Lung (tissue), 12 donors: ENCODE measurements around the gene MAPK7. TPM values are rescaled to one million over a fixed set of nuclear protein-coding genes. Genes with fewer than 3 reads are reported as not detected.

Source experiments
- ATAC-seq: fragments of 200-7000 bp; cut with Tn5 transposase; one replicate; pipeline ENCODE4 v1.9.1; 2020; ENCODE audit warnings: moderate number of reproducible peaks; ENCODE audit not compliant: insufficient read depth, low FRiP score
- DNase-seq, 3 donors: peaks; one replicate each; pipeline ENCODE4 v3.0.0-alpha.2; 2013 to 2017
- H3K27ac ChIP-seq, 2 donors: one replicate each; pipeline ENCODE4 v1.5.1; 2013; ENCODE audit warnings: mild to moderate bottlenecking in 2 of 2, moderate library complexity in 2 of 2, control low read depth in 1 of 2, inconsistent platforms in 1 of 2, low read depth in 1 of 2, low read length in 1 of 2
- H3K27me3 ChIP-seq, 3 donors: one replicate each; pipeline ENCODE4 v1.5.1; 2013; ENCODE audit warnings: low read length in 2 of 3; ENCODE audit not compliant: control insufficient read depth in 3 of 3, insufficient read depth in 3 of 3
- H3K36me3 ChIP-seq, 4 donors: one replicate each; pipeline ENCODE4 v1.5.1; 2013; ENCODE audit warnings: low read length in 4 of 4, mild to moderate bottlenecking in 1 of 4, moderate library complexity in 1 of 4; ENCODE audit not compliant: control insufficient read depth in 4 of 4, insufficient read depth in 4 of 4
- H3K4me1 ChIP-seq, 5 donors: one replicate each; pipeline ENCODE4 v1.5.1; 2013; ENCODE audit warnings: low read length in 5 of 5, mild to moderate bottlenecking in 2 of 5, moderate library complexity in 1 of 5; ENCODE audit not compliant: control insufficient read depth in 5 of 5, insufficient read depth in 5 of 5
- H3K4me3 ChIP-seq: one replicate; pipeline ENCODE4 v1.5.1; 2013; ENCODE audit warnings: mild to moderate bottlenecking, control low read depth, moderate library complexity
- H3K9ac ChIP-seq, 2 donors: one replicate each; pipeline ENCODE4 v1.5.1; 2013; ENCODE audit warnings: low read length in 2 of 2, control low read depth in 1 of 2; ENCODE audit not compliant: insufficient read depth in 1 of 2
- H3K9me3 ChIP-seq, 4 donors: one replicate each; pipeline ENCODE4 v1.5.1; 2013; ENCODE audit warnings: low read length in 3 of 4, mild to moderate bottlenecking in 1 of 4, moderate library complexity in 1 of 4; ENCODE audit not compliant: control insufficient read depth in 4 of 4, insufficient read depth in 3 of 4
- WGBS, 2 donors: extraction: QIAGEN DNeasy Blood & Tissue Kit; methylation state at CpG; one replicate each; pipeline ENCODE4 v1.1.7; 2013; 5-methylcytosine and 5-hydroxymethylcytosine counted together
- polyA plus RNA-seq, 2 donors: library from polyadenylated mRNA; stranded (reverse); fragments of 200-250 nt; gene quantifications; one replicate each; pipeline ENCODE4 v1.2.1, GENCODE V29; 2013
- total RNA-seq, 2 donors: library from RNA; depleted of rRNA in 1 of 2; stranded (reverse); fragments of >200 nt in 1 of 2; gene quantifications; one replicate each; pipeline ENCODE4 v1.2.1, GENCODE V29; 2014 to 2021
- TF ChIP-seq, protein P1 (sequence below): IDR thresholded peaks from 2 replicates; pipeline ENCODE4 v1.5.1; 2012; ENCODE audit warnings: mild to moderate bottlenecking; ENCODE audit errors: control extremely low read depth, extremely low read depth
- donor health status: control.
- donor health status: control.
- donor health status: Bipolar disorder and iron deficiency.
- donor health status: healthy.
- donor health status: DM: yes; HTN: yes; CAD: no.

Gene MAPK7
- total and polyA plus RNA-seq, 4 donors: 13.7 to 45.7 (median 22.8) TPM

DNA sequence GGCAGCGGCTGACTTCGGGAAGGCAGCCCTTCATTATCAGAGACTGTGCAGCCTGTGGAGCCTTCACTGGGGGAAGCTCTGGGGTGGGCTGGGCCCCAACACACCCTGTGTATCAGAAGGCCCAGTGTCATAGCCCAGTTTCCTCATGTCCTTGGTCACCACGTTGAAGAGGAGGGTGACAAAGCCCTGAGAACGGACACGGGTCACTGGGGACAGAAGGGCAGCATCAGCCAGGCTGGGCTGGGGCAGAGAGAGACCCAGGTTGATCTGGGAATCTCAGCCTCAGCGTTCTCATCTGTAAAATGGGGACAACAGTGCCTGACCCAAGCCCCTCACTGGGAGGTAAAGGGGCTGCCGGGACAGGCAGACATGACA is 35.1 kb upstream of the MAPK7 start:
- peak in 1 of 3 donors; percentile 11 for DNase-seq
- H3K4me3 ChIP-seq: no peak overlapping the region
- H3K9ac ChIP-seq: no peak overlapping the region
- TF ChIP-seq, protein P1, sequence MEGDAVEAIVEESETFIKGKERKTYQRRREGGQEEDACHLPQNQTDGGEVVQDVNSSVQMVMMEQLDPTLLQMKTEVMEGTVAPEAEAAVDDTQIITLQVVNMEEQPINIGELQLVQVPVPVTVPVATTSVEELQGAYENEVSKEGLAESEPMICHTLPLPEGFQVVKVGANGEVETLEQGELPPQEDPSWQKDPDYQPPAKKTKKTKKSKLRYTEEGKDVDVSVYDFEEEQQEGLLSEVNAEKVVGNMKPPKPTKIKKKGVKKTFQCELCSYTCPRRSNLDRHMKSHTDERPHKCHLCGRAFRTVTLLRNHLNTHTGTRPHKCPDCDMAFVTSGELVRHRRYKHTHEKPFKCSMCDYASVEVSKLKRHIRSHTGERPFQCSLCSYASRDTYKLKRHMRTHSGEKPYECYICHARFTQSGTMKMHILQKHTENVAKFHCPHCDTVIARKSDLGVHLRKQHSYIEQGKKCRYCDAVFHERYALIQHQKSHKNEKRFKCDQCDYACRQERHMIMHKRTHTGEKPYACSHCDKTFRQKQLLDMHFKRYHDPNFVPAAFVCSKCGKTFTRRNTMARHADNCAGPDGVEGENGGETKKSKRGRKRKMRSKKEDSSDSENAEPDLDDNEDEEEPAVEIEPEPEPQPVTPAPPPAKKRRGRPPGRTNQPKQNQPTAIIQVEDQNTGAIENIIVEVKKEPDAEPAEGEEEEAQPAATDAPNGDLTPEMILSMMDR: no peak
- no peak for ATAC-seq
- H3K4me1 ChIP-seq: peaks cover 0 to 14% (median 10%) of the 10 kb centered on the region in 5 donors
- no peaks in the 10 kb centered on the region for H3K9me3 ChIP-seq
- no peak overlapping the region for H3K27ac ChIP-seq
- peaks cover 0 to 2% (median 0%) of the 10 kb centered on the region in 4 donors for H3K36me3 ChIP-seq
- no peaks in the 10 kb centered on the region for H3K27me3 ChIP-seq
- WGBS, 2 donors: 80 to 86% methylated on average over 7 of the region's 7 CpGs

DNA sequence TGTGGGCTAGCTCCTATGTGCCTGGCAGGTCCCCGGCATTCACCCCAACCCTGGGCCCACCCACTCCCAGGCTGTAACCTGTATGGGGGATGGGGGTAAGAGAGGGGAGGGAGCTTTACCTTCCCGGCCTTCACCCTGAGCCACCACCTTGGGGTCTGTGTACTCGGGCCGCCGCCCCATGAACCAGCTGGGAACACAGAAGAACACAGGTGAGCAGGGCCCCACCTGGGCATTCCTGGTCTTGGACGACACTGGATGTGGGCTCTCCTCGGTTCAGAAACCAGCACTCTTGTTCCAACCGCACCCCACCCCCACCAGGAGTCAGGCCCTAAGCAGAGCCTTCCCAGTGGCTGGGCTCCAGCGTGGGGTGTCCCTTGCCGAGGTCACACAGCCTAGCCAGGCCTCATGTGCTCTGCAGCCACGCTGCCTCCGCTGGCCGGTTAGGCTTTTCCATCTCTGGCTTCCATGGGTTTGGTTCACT is 34.6 kb upstream of the MAPK7 start:
- 84 to 90% methylated on average over 13 of the region's 13 CpGs for WGBS, 2 donors
- TF ChIP-seq, protein P1: no peak
- DNase-seq (peak in 1 of 3 donors; percentile 10), ATAC-seq (no peak)
- Histone ChIP-seq H3K9me3 (no peaks in the 10 kb centered on the region), H3K9ac (no peak overlapping the region), H3K36me3 (peaks cover 0 to 2% (median 0%) of the 10 kb centered on the region in 4 donors), H3K27ac (no peak overlapping the region), H3K4me1 (peaks cover 0 to 13% (median 10%) of the 10 kb centered on the region in 5 donors), H3K4me3 (no peak overlapping the region), H3K27me3 (no peaks in the 10 kb centered on the region)

DNA sequence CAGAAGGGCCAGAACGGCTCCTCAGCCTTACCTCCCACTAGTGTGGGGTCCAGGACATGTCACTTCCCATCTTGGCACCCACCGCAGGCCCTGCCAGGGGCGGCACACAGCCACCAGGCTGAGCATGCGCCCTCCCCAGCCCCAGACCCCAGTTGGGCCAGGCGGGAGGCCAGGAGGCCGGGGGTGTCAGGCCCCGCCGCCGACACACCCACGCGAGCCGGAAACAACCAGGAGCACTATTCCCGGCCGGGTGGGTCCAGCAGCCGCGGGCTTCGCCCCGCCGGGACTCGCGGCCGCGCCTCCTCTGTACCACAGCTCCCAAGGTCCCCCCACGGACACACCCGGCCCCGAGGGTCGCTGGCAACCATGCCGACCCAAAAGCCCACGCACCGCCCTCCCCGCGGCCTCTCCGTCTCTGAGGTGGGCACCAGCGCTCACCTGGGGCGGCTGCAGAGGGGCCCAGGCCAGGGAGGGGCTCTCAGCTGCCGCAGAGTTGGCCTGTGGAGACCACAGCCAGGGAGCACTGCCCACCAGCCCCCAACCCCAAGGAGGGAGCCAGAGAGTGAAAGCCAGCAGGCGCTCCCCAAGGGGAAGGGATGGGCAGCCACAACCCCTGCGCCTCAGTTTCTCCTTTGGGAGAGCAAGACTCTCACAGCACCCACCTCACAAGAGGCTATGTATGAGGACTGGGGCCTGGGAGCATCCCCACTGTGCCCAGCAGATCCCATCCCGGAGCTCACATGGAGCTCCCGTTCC is 33.8 kb upstream of the MAPK7 start:
- Histone ChIP-seq H3K4me1 (peaks cover 0 to 13% (median 10%) of the 10 kb centered on the region in 5 donors), H3K4me3 (no peak overlapping the region)
- 79 to 91% methylated on average over 24 to 40 of the region's 40 CpGs for WGBS, 2 donors

More for the DNA sequence above, 33.8 kb upstream of the MAPK7 start:
- H3K9ac ChIP-seq: no peak overlapping the region
- no peaks in the 10 kb centered on the region for H3K27me3 ChIP-seq
- TF ChIP-seq, protein P1: no peak
- no peak overlapping the region for H3K27ac ChIP-seq
- no peak for ATAC-seq
- peaks cover 0 to 2% (median 0%) of the 10 kb centered on the region in 4 donors for H3K36me3 ChIP-seq
- H3K9me3 ChIP-seq: no peaks in the 10 kb centered on the region
- DNase-seq: peak in 1 of 3 donors; percentile 13
